ENCODE measurements around the gene CLDN7.

GRCh38 chr17:7311110-7311705 is 48.9 kb upstream of the CLDN7 start:
- TF ChIP-seq CTCF (conservative IDR thresholded peaks at IDR 0.05) (no peak), ZFX (IDR thresholded peaks at IDR 0.05) (no peak)
